ENCODE results near the gene TRERF1.
A peak's percentile ranks its signal among the peaks of the same experiment; 100 is the strongest.

TRERF1 gene

GRCh38 chr6:42443312-42444060 lies 8.2 kb downstream of the TRERF1 start:
- no peak for DNase-seq (ENCODE audit: low read depth)
- no peak for TF ChIP-seq CTCF (conservative IDR thresholded peaks at IDR 0.05; ENCODE audit: low read depth, low read length)
- H3K4me3 ChIP-seq (ENCODE audit: low read depth, low read length), result no peak overlapping the region

GRCh38 chr6:42441697-42442081 lies 10.0 kb downstream of the TRERF1 start:
- H3K4me3 ChIP-seq (ENCODE audit: low read depth, low read length), result no peak overlapping the region
- DNase-seq (ENCODE audit: low read depth), result no peak
- TF ChIP-seq CTCF (conservative IDR thresholded peaks at IDR 0.05; ENCODE audit: low read depth, low read length), result no peak

- H3K4me3 ChIP-seq (ENCODE audit: low read depth, low read length), result peak overlapping the region; percentile 9
- DNase-seq (ENCODE audit: low read depth), result peak; percentile 75
- TF ChIP-seq CTCF (conservative IDR thresholded peaks at IDR 0.05; ENCODE audit: low read depth, low read length), result no peak
Measured at GRCh38 chr6:42440778-42441696, 10.7 kb downstream of the TRERF1 start.

DNA sequence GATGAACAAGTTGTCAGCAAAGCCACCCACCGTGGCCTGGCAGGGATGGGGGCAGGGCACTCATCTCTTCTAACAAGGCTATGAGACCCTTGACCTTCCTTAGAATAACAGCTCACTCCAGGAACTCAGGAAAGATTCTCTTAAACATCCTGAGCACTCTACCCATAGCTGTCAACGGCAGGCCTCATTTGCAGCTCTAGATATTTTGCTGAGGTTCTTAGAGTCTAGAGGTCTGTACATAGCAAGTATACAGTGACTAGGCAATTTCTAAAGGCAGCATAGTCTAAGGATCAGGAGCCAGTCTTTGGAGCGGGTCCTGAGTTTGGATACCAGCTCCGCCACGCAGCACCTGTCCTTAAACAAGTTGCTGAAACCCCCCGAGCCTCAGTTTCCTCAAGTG lies 11.7 kb downstream of the TRERF1 start:
- no peak overlapping the region for H3K4me3 ChIP-seq (ENCODE audit: low read depth, low read length)
- no peak for TF ChIP-seq CTCF (conservative IDR thresholded peaks at IDR 0.05; ENCODE audit: low read depth, low read length)
- peak; percentile 53 for DNase-seq (ENCODE audit: low read depth)

GRCh38 chr6:42436825-42437224 lies 14.9 kb downstream of the TRERF1 start:
- DNase-seq (ENCODE audit: low read depth), result peak; percentile 47
- TF ChIP-seq CTCF (conservative IDR thresholded peaks at IDR 0.05; ENCODE audit: low read depth, low read length), result no peak
- H3K4me3 ChIP-seq (ENCODE audit: low read depth, low read length), result no peak overlapping the region

- no peak for DNase-seq (ENCODE audit: low read depth)
- no peak for TF ChIP-seq CTCF (conservative IDR thresholded peaks at IDR 0.05; ENCODE audit: low read depth, low read length)
- no peak overlapping the region for H3K4me3 ChIP-seq (ENCODE audit: low read depth, low read length)
Measured at GRCh38 chr6:42434237-42434636, 17.5 kb downstream of the TRERF1 start.

All from choroid plexus epithelial cell (primary cell).